ENCODE results near the gene GNAQ.

Gene GNAQ

GRCh38 chr9:78030553-78031443 is 813 bp downstream of the GNAQ start:
- peak; percentile 10 to 71 for DNase-seq

GRCh38 chr9:78030296-78030552 is 1.4 kb downstream of the GNAQ start:
- DNase-seq: peak in 1 of 2 experiments; percentile 49

GRCh38 chr9:78029551-78030295 is 1.9 kb downstream of the GNAQ start:
- DNase-seq: peak in 1 of 2 experiments; percentile 29

GRCh38 chr9:78028926-78029325 is 2.7 kb downstream of the GNAQ start:
- no peak for DNase-seq

- no peak for DNase-seq
These were observed 4.7 kb downstream of the GNAQ start for GRCh38 chr9:78026947-78027346.

GRCh38 chr9:78026416-78026815 is 5.2 kb downstream of the GNAQ start:
- DNase-seq: no peak

- no peak for DNase-seq
These were observed 6.4 kb downstream of the GNAQ start for GRCh38 chr9:78025186-78025585.

- no peak for DNase-seq
These were observed 8.4 kb downstream of the GNAQ start for GRCh38 chr9:78023003-78023741.

GRCh38 chr9:78021697-78022096 is 9.9 kb downstream of the GNAQ start:
- DNase-seq: no peak

GRCh38 chr9:78017190-78017693 is 14.4 kb downstream of the GNAQ start:
- no peak for DNase-seq

- no peak for DNase-seq
These were observed 16.4 kb downstream of the GNAQ start for GRCh38 chr9:78015241-78015640.

- DNase-seq: no peak
These were observed 16.8 kb downstream of the GNAQ start for GRCh38 chr9:78014776-78015175.

- no peak for DNase-seq
These were observed 17.7 kb downstream of the GNAQ start for GRCh38 chr9:78013934-78014333.

GRCh38 chr9:78011049-78011448 is 20.6 kb downstream of the GNAQ start:
- DNase-seq: no peak

GRCh38 chr9:78010445-78010844 is 21.2 kb downstream of the GNAQ start:
- DNase-seq: no peak

GRCh38 chr9:78009186-78009585 is 22.4 kb downstream of the GNAQ start:
- DNase-seq: no peak

GRCh38 chr9:78006734-78007133 is 24.9 kb downstream of the GNAQ start:
- no peak for DNase-seq

GRCh38 chr9:78005231-78006002 is 26.2 kb downstream of the GNAQ start:
- no peak for DNase-seq

GRCh38 chr9:78004478-78005229 is 27.0 kb downstream of the GNAQ start:
- no peak for DNase-seq

- no peak for DNase-seq
These were observed 27.9 kb downstream of the GNAQ start for GRCh38 chr9:78003730-78004129.

- DNase-seq: no peak
These were observed 29.5 kb downstream of the GNAQ start for GRCh38 chr9:78001946-78002731.

All from NCI-H526 (cell line).